ENCODE data around the gene TMEM245. TPM values are rescaled to one million over a fixed set of nuclear protein-coding genes. Genes with fewer than 3 reads are reported as not detected.
"Not testable (repeated sequence)": the region's sequence is repeated elsewhere in the genome, so short reads cannot be mapped to it uniquely, and the experiment has no call there.

The TMEM245 gene
- total RNA-seq, 1 donor from 2014 or later: 57.1 TPM

- no peak for TF ChIP-seq CTCF (conservative IDR thresholded peaks at IDR 0.05; ENCODE audit: low read depth, low read length)
- no peak for DNase-seq (ENCODE audit: low read depth)
- no peak overlapping the region for H3K4me3 ChIP-seq (ENCODE audit: low read depth, low read length)
Observed at GRCh38 chr9:109072133-109072692, 47.5 kb downstream of the TMEM245 start.

GRCh38 chr9:109068764-109069163 is 51.0 kb downstream of the TMEM245 start:
- no peak overlapping the region for H3K4me3 ChIP-seq (ENCODE audit: low read depth, low read length)
- TF ChIP-seq CTCF (conservative IDR thresholded peaks at IDR 0.05; ENCODE audit: low read depth, low read length): no peak
- no peak for DNase-seq (ENCODE audit: low read depth)

- no peak for TF ChIP-seq CTCF (conservative IDR thresholded peaks at IDR 0.05; ENCODE audit: low read depth, low read length)
- DNase-seq (ENCODE audit: low read depth): peak; percentile 70
- no peak overlapping the region for H3K4me3 ChIP-seq (ENCODE audit: low read depth, low read length)
Observed at GRCh38 chr9:109064963-109065702, 54.6 kb downstream of the TMEM245 start.

- H3K4me3 ChIP-seq (ENCODE audit: low read depth, low read length): no peak overlapping the region
- peak; percentile 33 for TF ChIP-seq CTCF (conservative IDR thresholded peaks at IDR 0.05; ENCODE audit: low read depth, low read length)
- DNase-seq (ENCODE audit: low read depth): no peak
Observed at GRCh38 chr9:109063760-109064159, 56.0 kb downstream of the TMEM245 start.

GRCh38 chr9:109062543-109062942 is 57.2 kb downstream of the TMEM245 start:
- no peak for DNase-seq (ENCODE audit: low read depth)
- no peak for TF ChIP-seq CTCF (conservative IDR thresholded peaks at IDR 0.05; ENCODE audit: low read depth, low read length)

GRCh38 chr9:109060191-109060590 is 59.6 kb downstream of the TMEM245 start:
- DNase-seq (ENCODE audit: low read depth): no peak
- TF ChIP-seq CTCF (conservative IDR thresholded peaks at IDR 0.05; ENCODE audit: low read depth, low read length): no peak
- no peak overlapping the region for H3K4me3 ChIP-seq (ENCODE audit: low read depth, low read length)

More at GRCh38 chr9:109062543-109062942, 57.2 kb downstream of the TMEM245 start:
- no peak overlapping the region for H3K4me3 ChIP-seq (ENCODE audit: low read depth, low read length)

GRCh38 chr9:109053121-109053520 is 66.6 kb downstream of the TMEM245 start:
- H3K4me3 ChIP-seq (ENCODE audit: low read depth, low read length); DNase-seq (ENCODE audit: low read depth): not testable (repeated sequence)
